GM18951 (cell line): ENCODE measurements around the gene NSUN3.
"Not testable (repeated sequence)": the region's sequence is repeated elsewhere in the genome, so short reads cannot be mapped to it uniquely, and the experiment has no call there.

Experiments
- POLR2A ChIP-seq: IDR thresholded peaks from 4 replicates; pipeline ENCODE4 v1.6.1; 2011; ENCODE audit warnings: mild to moderate bottlenecking; ENCODE audit not compliant: insufficient read length, insufficient read depth; ENCODE audit errors: extremely low read depth
- in situ Hi-C: fragments of 300-500 bp; cut with MboI; formaldehyde crosslinking; loops from one replicate; pipeline ENCODE4 v1.12.0; 2022; ENCODE audit warnings: low sequenced_read_pairs, mixed read lengths, inconsistent platforms; ENCODE audit not compliant: unreplicated experiment

Gene NSUN3

GRCh38 chr3:94062513-94063404, at the start of gene NSUN3, which contains the start of gene DHFR2:
Gene NSUN3, plus strand, starts transcription at chr3:94063061. Its CDS starts 66 bp downstream, at chr3:94063127.
Gene DHFR2, minus strand, starts transcription at chr3:94062916. Its CDS starts 1,405 bp downstream, at chr3:94061511.
- in situ Hi-C loops: no loop called here
- TF ChIP-seq POLR2A: peak; percentile 77

DNA sequence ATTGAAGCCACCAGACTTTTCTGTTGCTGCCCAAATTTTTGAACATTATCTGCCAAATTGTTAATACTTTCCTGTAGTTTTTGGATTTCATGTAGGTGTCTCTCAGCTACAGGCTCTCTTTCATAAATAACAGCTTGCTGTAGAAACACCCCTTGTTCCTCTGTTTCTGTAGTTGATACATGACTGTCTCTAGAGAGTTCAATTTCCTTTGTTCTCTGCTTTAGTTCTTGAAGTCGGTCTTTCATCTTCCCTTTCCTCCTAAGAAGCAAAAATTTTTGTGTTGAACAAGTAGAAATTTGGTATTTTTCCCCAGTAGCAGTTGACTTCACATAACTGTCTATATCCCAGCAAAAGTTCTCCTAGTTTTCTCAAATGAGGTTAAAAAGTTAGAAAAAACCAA, 47.8 kb upstream of the NSUN3 start:
- in situ Hi-C loops: no loop called here
- TF ChIP-seq POLR2A: no peak

DNA sequence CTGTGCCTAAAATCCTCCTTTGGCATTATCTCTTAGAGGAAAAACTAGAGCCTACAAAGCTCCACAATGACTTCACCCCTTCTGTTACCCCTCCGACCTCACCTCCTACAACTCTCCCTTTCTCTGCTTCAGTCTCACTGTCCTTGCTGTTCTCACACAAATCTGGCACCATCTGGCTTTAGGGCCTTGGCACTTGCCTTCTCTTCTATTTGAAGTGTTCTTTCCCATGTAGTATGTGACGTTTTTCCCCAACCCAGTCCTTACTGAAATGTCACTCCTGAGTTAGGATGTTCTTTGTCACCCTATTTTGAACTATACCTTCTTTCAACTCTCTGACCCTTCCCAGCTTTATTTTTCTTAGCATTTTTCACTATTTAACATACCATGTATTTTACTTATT, 43.2 kb upstream of the NSUN3 start:
- in situ Hi-C loops: no loop called here
- no peak for TF ChIP-seq POLR2A

DNA sequence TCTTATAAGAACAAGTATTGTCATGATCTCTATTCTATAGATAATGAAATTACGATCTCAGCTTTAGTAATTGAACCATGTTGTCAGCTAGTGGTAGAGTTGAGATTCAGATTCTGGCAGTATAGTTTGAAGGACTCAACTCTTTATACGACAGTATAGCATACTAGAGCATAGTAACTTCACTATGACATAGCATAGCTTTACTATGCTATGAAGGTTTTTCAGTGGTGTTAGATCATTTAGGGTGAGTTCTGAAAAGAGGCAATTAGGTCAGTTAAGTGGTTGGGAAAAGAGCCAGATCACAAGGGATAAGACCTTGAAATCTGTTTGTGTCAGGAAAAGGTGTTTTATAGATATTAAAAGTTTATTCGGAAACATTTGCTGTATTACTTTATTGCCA, 42.6 kb upstream of the NSUN3 start:
- TF ChIP-seq POLR2A: no peak
- in situ Hi-C loops: no loop called here

- no peak for TF ChIP-seq POLR2A
- in situ Hi-C loops: no loop called here
Measured at GRCh38 chr3:94024385-94024784, 38.5 kb upstream of the NSUN3 start.

- in situ Hi-C loops: no loop called here
- no peak for TF ChIP-seq POLR2A
Measured at GRCh38 chr3:94026623-94027022, 36.2 kb upstream of the NSUN3 start.

GRCh38 chr3:94028093-94028837, 34.6 kb upstream of the NSUN3 start, which contains the start of gene STX19:
Gene STX19, minus strand, starts transcription at chr3:94028597. Its CDS starts 13,328 bp downstream, at chr3:94015269.
- no peak for TF ChIP-seq POLR2A

GRCh38 chr3:94036909-94037507, 25.9 kb upstream of the NSUN3 start:
- in situ Hi-C loops: no loop called here
- no peak for TF ChIP-seq POLR2A

More at GRCh38 chr3:94028093-94028837, 34.6 kb upstream of the NSUN3 start, which contains the start of gene STX19:
- in situ Hi-C loops: no loop called here

GRCh38 chr3:94043285-94043684, 19.6 kb upstream of the NSUN3 start:
- no peak for TF ChIP-seq POLR2A
- in situ Hi-C loops: no loop called here

DNA sequence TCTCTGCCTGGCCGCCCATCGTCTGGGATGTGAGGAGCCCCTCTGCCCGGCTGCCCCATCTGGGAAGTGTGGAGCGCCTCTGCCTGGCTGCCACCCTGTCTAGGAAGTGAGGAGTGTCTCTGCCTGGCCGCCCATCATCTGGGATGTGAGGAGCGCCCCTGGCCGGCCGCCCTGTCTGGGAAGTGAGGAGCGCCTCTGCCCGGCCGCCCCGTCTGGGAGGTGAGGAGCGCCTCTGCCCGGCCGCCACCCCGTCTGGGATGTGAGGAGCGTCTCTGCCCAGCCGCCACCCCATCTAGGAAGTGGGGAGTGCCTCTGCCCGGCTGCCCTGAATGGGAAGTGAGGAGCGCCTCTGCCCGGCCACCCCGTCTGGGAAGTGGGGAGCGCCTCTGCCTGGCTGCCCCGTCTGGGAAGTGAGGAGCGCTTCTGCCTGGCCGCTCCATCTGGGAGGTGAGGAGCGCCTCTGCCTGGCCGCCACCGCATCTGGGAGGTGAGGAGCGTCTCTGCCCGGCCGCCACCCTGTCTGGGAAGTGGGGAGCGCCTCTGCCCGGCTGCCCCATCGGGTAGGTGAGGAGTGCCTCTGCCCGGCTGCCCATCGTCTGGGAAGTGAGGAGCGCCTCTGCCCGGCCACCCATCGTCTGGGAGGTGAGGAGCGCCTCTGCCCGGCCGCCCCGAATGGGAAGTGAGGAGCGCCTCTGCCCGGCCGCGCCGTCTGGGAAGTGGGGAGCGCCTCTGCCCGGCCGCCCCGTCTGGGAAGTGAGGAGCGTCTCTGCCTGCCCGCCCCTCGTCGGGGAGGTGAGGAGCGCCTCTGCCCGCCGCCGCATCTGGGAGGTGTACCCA, 18.5 kb upstream of the NSUN3 start:
- in situ Hi-C loops: not testable (repeated sequence)

DNA sequence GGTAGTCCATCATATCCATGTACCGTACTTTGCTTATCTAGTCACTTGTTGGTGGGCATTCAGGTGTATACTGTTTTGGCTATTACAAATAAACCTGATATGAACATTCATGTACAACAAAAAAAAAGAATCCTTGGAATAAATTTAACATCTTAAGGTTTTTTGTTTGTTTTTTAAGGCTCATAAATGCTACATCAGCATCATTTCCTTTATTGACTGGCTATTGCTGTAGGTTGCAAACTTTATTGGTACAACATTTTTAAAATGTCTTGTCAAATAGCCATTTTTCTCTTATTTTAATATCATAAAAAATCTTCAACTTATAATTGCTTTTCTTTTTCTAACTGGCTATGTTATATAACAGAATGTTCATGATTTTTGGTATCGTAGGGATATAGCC, 16.3 kb upstream of the NSUN3 start:
- in situ Hi-C loops: no loop called here
- TF ChIP-seq POLR2A: no peak

GRCh38 chr3:94049267-94049666, 13.6 kb upstream of the NSUN3 start:
- in situ Hi-C loops: no loop called here
- TF ChIP-seq POLR2A: no peak
